Mucosa of descending colon (tissue), 3 donors: ENCODE results near the gene HASPIN. TPM values are rescaled to one million over a fixed set of nuclear protein-coding genes. Genes with fewer than 3 reads are reported as not detected.
"Not testable (repeated sequence)": the region's sequence is repeated elsewhere in the genome, so short reads cannot be mapped to it uniquely, and the experiment has no call there.

Experiments
- ATAC-seq: fragments of 200-7000 bp; cut with Tn5 transposase; one replicate; pipeline ENCODE4 v1.9.1; 2020; ENCODE audit warnings: mild to moderate bottlenecking, moderate library complexity
- DNase-seq, 3 donors: peaks; one replicate each; pipeline ENCODE4 v3.0.0-alpha.2; 2020
- H3K36me3 ChIP-seq: fragments of 200-600 bp; one replicate; pipeline ENCODE4 v1.8.0; 2021; ENCODE audit warnings: low read depth, mild to moderate bottlenecking
- H3K4me1 ChIP-seq: fragments of 200-600 bp; one replicate; pipeline ENCODE4 v1.8.0; 2021; ENCODE audit warnings: low read depth, mild to moderate bottlenecking
- H3K4me3 ChIP-seq: fragments of 200-600 bp; one replicate; pipeline ENCODE4 v1.8.0; 2021; ENCODE audit warnings: mild to moderate bottlenecking
- H3K9me3 ChIP-seq: fragments of 200-600 bp; one replicate; pipeline ENCODE4 v1.8.0; 2021; ENCODE audit warnings: mild to moderate bottlenecking
- CTCF ChIP-seq: fragments of 200-600 bp; IDR thresholded peaks from one replicate; pipeline ENCODE4 v1.8.0; 2022; ENCODE audit warnings: antibody characterized with exemption, mild to moderate bottlenecking
- intact Hi-C, 2 donors: fragments of 100-400 bp; cut with DNase I in 1 of 2; cut with micrococcal nuclease in 1 of 2; formaldehyde crosslinking; loops; one replicate each; pipeline versions ENCODE4 v1.11.0 to v1.11.1; 2022; cut with DNase I, micrococcal nuclease
- total RNA-seq, 3 donors: library from RNA; stranded (reverse); fragmentation: NEBNext Ultra II Directional in 2 of 3; extraction: Animal tissue kit (Norgen Biotek cat#: 25700) in 2 of 3; gene quantifications; one replicate each; pipeline versions ENCODE4 v1.2.1 to v1.2.4, GENCODE V29; 2021 to 2023
- donor health status: DM: no; HTN: no; CAD: no; lungs with moderate emphysema.
- donor health status: DM: no; HTN: no; CAD: no.
- donor health status: DM: no; HTN: yes; CAD: no.

HASPIN gene
- total RNA-seq, 3 donors from 2014 or later = 0.70 to 3.6 (median 1.1) TPM

- ATAC-seq (no peak), DNase-seq (no peak)
- Histone ChIP-seq H3K4me3 (no peak overlapping the region), H3K9me3 (peaks cover 6% of the 10 kb centered on the region), H3K36me3 (no peaks in the 10 kb centered on the region), H3K4me1 (peaks cover 8% of the 10 kb centered on the region)
- TF ChIP-seq CTCF = no peak
- intact Hi-C loops = no loop called here
Measured at GRCh38 chr17:3698139-3698538, 25.6 kb upstream of the HASPIN start.

- Histone ChIP-seq H3K4me3 (no peak overlapping the region), H3K9me3 (peaks cover 6% of the 10 kb centered on the region), H3K4me1 (peaks cover 8% of the 10 kb centered on the region), H3K36me3 (no peaks in the 10 kb centered on the region)
- intact Hi-C loops = no loop called here
- DNase-seq (no peak), ATAC-seq (no peak)
- TF ChIP-seq CTCF = no peak
Measured at GRCh38 chr17:3699951-3700350, 23.8 kb upstream of the HASPIN start.

- H3K36me3 ChIP-seq, ATAC-seq, DNase-seq, H3K4me3 ChIP-seq, H3K4me1 ChIP-seq, H3K9me3 ChIP-seq, intact Hi-C loops: not testable (repeated sequence)
Measured at GRCh38 chr17:3702041-3702539, 21.6 kb upstream of the HASPIN start.

GRCh38 chr17:3704931-3705717 lies 18.6 kb upstream of the HASPIN start:
- Histone ChIP-seq H3K4me3 (no peak overlapping the region), H3K4me1 (no peaks in the 10 kb centered on the region), H3K9me3 (no peaks in the 10 kb centered on the region), H3K36me3 (no peaks in the 10 kb centered on the region)
- no peak for TF ChIP-seq CTCF
- intact Hi-C loops = no loop called here
- peak in 1 of 3 donors; percentile 4 for DNase-seq
- no peak for ATAC-seq

- H3K36me3 ChIP-seq, H3K9me3 ChIP-seq, intact Hi-C loops, ATAC-seq, H3K4me3 ChIP-seq, H3K4me1 ChIP-seq, DNase-seq: not testable (repeated sequence)
Measured at GRCh38 chr17:3705718-3705984, 18.1 kb upstream of the HASPIN start.

GRCh38 chr17:3708366-3708765 lies 15.3 kb upstream of the HASPIN start:
- Histone ChIP-seq H3K9me3 (no peaks in the 10 kb centered on the region), H3K36me3 (no peaks in the 10 kb centered on the region), H3K4me1 (no peaks in the 10 kb centered on the region), H3K4me3 (no peak overlapping the region)
- intact Hi-C loops = no loop called here
- TF ChIP-seq CTCF = no peak
- DNase-seq = no peak
- no peak for ATAC-seq
